Neural progenitor cell (in vitro differentiated cells): ENCODE measurements around the gene PTPN22. TPM values are rescaled to one million over a fixed set of nuclear protein-coding genes. Genes with fewer than 3 reads are reported as not detected.

Source experiments
- DNase-seq: peaks from one replicate; pipeline ENCODE4 v3.0.0-alpha.2; 2016; ENCODE audit warnings: low spot score
- H2AFZ ChIP-seq: fragments of 200-600 bp; sonication (generic); replicated peaks from 2 replicates; pipeline ENCODE4 v1.6.1; 2016; ENCODE audit warnings: antibody characterized with exemption
- H3F3A ChIP-seq: fragments of 200-600 bp; sonication (generic); 2 replicates; pipeline ENCODE4 v1.6.1; 2016; ENCODE audit warnings: antibody characterized with exemption, low read depth
- H3K27ac ChIP-seq: fragments of 200-600 bp; sonication (generic); 2 replicates; pipeline ENCODE4 v1.5.1; 2016; ENCODE audit warnings: mild to moderate bottlenecking
- H3K27me3 ChIP-seq: fragments of 200-600 bp; sonication (generic); 2 replicates; pipeline ENCODE4 v1.6.1; 2016; ENCODE audit warnings: mild to moderate bottlenecking, moderate library complexity
- H3K36me3 ChIP-seq: fragments of 200-600 bp; sonication (generic); 2 replicates; pipeline ENCODE4 v1.5.1; 2016
- H3K4me1 ChIP-seq: fragments of 200-600 bp; sonication (generic); 2 replicates; pipeline ENCODE4 v1.6.1; 2016; ENCODE audit warnings: mixed run types
- H3K4me2 ChIP-seq: fragments of 200-600 bp; sonication (generic); 2 replicates; pipeline ENCODE4 v1.6.1; 2016
- H3K4me3 ChIP-seq: fragments of 200-600 bp; sonication (generic); 2 replicates; pipeline ENCODE4 v1.5.1; 2016
- H3K79me2 ChIP-seq: fragments of 200-600 bp; sonication (generic); 2 replicates; pipeline ENCODE4 v1.6.1; 2016; ENCODE audit warnings: low read depth
- H3K9ac ChIP-seq: fragments of 200-600 bp; sonication (generic); 2 replicates; pipeline ENCODE4 v1.6.1; 2016
- H3K9me3 ChIP-seq: fragments of 200-600 bp; sonication (generic); 2 replicates; pipeline ENCODE4 v1.5.1; 2016; ENCODE audit warnings: low read depth
- H4K20me1 ChIP-seq: fragments of 200-600 bp; sonication (generic); 2 replicates; pipeline ENCODE4 v1.6.1; 2016; ENCODE audit warnings: low read depth
- H3K27ac Mint-ChIP-seq: 3 replicates; pipeline ENCODE4 v1.8.0; 2021; ENCODE audit warnings: mixed read lengths
- H3K27me3 Mint-ChIP-seq: 2 replicates; pipeline ENCODE4 v1.8.0; 2022; ENCODE audit warnings: low read depth, mild to moderate bottlenecking, inconsistent platforms, moderate library complexity, mixed read lengths; ENCODE audit not compliant: insufficient read depth
- H3K36me3 Mint-ChIP-seq: 3 replicates; pipeline ENCODE4 v1.8.0; 2021; ENCODE audit warnings: mixed read lengths
- H3K4me1 Mint-ChIP-seq: 3 replicates; pipeline ENCODE4 v1.8.0; 2021; ENCODE audit warnings: mixed read lengths
- H3K4me3 Mint-ChIP-seq: 3 replicates; pipeline ENCODE4 v1.8.0; 2021; ENCODE audit warnings: mild to moderate bottlenecking, moderate library complexity, mixed read lengths
- H3K9me3 Mint-ChIP-seq: 3 replicates; pipeline ENCODE4 v1.8.0; 2020; ENCODE audit warnings: mixed read lengths
- EZH2 ChIP-seq: fragments of 200-600 bp; sonication (generic); IDR thresholded peaks from 2 replicates; pipeline ENCODE4 v1.6.1; 2017; ENCODE audit warnings: antibody characterized with exemption, mild to moderate bottlenecking, moderate library complexity
- EZH2phosphoT487 ChIP-seq: fragments of 200-600 bp; sonication (generic); IDR thresholded peaks from 2 replicates; pipeline ENCODE4 v1.6.1; 2017; ENCODE audit warnings: antibody characterized with exemption
- total RNA-seq: library from RNA; depleted of rRNA; stranded (reverse); fragments of >200 nt; gene quantifications from 2 replicates; pipeline ENCODE4 v1.2.3, GENCODE V29; 2015; ENCODE audit warnings: low replicate concordance
- TF ChIP-seq, protein P1 (sequence below): fragments of 200-600 bp; sonication (generic); IDR thresholded peaks from 2 replicates; pipeline ENCODE4 v1.5.1; 2017; ENCODE audit warnings: antibody characterized with exemption, mild to moderate bottlenecking

PTPN22 gene
- total RNA-seq, 1 donor from 2014 or later: not detected

DNA sequence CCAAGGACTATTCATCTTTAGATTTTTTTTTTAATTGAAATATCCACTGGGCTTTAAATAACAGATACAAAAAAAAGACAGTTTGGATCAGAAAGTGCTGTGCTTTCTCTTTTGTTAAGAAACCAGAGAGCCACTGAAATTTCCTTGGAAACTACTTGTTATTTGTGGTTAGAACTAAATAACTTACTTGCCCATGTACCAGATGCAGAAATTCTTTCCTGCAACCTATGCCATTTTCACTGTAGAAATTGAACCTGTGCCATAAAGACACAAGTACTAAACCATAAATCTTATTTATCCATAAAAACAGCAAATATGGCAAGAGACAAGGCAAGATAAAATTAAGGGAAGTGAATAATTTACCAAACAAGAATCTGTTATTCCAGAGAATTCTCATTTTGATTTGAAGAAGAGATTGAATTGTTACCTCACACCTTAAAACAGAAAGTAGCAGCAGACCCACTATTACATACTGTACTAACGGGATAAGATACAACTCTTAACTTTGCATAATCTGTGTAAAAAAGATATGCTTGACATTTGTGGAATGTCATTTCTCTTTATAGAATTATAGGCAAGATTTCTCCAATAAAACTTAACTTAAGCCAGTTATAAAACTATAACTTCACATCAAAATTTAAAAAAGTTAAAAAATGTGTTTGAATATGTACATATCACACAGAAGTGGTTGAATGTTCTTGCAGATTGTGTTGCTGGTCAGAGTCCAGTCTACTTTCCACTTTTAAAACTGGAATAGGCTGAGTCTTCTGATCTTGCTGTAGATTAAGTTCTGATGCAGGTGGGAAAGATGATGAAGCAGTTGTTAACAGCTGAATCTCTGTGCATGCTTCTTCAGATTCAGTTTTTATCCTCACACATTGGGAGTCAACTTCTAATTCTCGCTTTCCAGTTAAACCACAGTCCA is 105.9 kb downstream of the PTPN22 start:
- H3K4me3 Mint-ChIP-seq: no peak overlapping the region

More for the DNA sequence above, 105.9 kb downstream of the PTPN22 start:
- no peak overlapping the region for H2AFZ ChIP-seq
- H3K27ac Mint-ChIP-seq: no peak overlapping the region
- H3F3A ChIP-seq: peaks cover 49% of the 10 kb centered on the region
- peaks cover 68% of the 10 kb centered on the region for H3K4me1 Mint-ChIP-seq
- H3K9me3 ChIP-seq: no peaks in the 10 kb centered on the region
- no peak overlapping the region for H3K4me3 ChIP-seq
- H3K9ac ChIP-seq: no peak overlapping the region
- no peak for DNase-seq
- H3K4me2 ChIP-seq: no peak overlapping the region
- H3K27ac ChIP-seq: no peak overlapping the region
- peaks cover 3% of the 10 kb centered on the region for H3K27me3 Mint-ChIP-seq
- H3K36me3 Mint-ChIP-seq: peaks cover 15% of the 10 kb centered on the region
- peaks cover 47% of the 10 kb centered on the region for H3K4me1 ChIP-seq
- no peaks in the 10 kb centered on the region for H3K9me3 Mint-ChIP-seq
- peaks cover 3% of the 10 kb centered on the region for H4K20me1 ChIP-seq
- H3K27me3 ChIP-seq: no peaks in the 10 kb centered on the region
- H3K79me2 ChIP-seq: peaks cover 30% of the 10 kb centered on the region
- H3K36me3 ChIP-seq: peaks cover 21% of the 10 kb centered on the region
- TF ChIP-seq EZH2phosphoT487 (no peak), EZH2 (no peak)
- TF ChIP-seq, protein P1, sequence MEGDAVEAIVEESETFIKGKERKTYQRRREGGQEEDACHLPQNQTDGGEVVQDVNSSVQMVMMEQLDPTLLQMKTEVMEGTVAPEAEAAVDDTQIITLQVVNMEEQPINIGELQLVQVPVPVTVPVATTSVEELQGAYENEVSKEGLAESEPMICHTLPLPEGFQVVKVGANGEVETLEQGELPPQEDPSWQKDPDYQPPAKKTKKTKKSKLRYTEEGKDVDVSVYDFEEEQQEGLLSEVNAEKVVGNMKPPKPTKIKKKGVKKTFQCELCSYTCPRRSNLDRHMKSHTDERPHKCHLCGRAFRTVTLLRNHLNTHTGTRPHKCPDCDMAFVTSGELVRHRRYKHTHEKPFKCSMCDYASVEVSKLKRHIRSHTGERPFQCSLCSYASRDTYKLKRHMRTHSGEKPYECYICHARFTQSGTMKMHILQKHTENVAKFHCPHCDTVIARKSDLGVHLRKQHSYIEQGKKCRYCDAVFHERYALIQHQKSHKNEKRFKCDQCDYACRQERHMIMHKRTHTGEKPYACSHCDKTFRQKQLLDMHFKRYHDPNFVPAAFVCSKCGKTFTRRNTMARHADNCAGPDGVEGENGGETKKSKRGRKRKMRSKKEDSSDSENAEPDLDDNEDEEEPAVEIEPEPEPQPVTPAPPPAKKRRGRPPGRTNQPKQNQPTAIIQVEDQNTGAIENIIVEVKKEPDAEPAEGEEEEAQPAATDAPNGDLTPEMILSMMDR: no peak

Other genes with a start within 250 kb of the PTPN22 start
- gene PHTF1, start 112.2 kb downstream of the PTPN22 start, total RNA-seq: 50.7 and 76.8 TPM in 2 replicates
- gene RSBN1, start 59.2 kb downstream of the PTPN22 start, total RNA-seq: 30.2 and 40.1 TPM in 2 replicates
- gene BCL2L15, start 15.9 kb upstream of the PTPN22 start, total RNA-seq: 0.04 and 0.31 TPM in 2 replicates
- gene AP4B1, start 33.1 kb upstream of the PTPN22 start, total RNA-seq: 13.1 and 27.7 TPM in 2 replicates
- 8.0 and 11.9 TPM in 2 replicates for gene DCLRE1B, start 33.6 kb upstream of the PTPN22 start, total RNA-seq
- gene HIPK1, start 57.6 kb upstream of the PTPN22 start, total RNA-seq: 37.1 and 41.3 TPM in 2 replicates
- gene OLFML3, start 107.8 kb upstream of the PTPN22 start, total RNA-seq: 13.4 and 19.3 TPM in 2 replicates